ENCODE results near the gene HIKESHI. TPM values are rescaled to one million over a fixed set of nuclear protein-coding genes. Genes with fewer than 3 reads are reported as not detected.

Gene HIKESHI
- total and polyA plus RNA-seq, 2 experiments from 2014 or later: 49.4 to 88.6 TPM

DNA sequence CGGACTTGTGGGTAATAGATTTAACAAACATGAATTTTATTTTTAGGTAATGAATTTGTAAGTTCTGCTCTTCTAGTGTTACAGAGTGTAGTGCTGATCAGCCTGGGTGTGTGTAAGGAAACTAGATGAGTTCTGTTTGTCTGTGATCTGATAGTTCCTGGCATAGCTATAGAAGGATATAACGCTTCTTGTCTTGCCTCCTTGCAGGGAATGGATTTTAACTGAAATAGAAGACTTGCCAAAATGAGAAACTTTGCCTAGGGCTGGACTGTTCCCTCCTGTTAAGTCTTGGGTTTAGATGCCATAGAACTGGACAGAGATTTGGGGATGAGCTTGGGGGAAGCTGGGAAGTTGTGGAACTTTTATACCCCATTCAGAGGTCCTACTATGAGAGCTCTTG, 84.2 kb downstream of the HIKESHI start:
- Histone ChIP-seq H3K4me2 (ENCODE audit: unreplicated experiment) (no peak overlapping the region), H3K9ac (no peak overlapping the region), H3K4me3 (no peak overlapping the region), H3K36me3 (ENCODE audit: low read depth) (no peaks in the 10 kb centered on the region), H4K20me1 (ENCODE audit: insufficient read depth) (no peaks in the 10 kb centered on the region), H3K79me2 (ENCODE audit: insufficient read depth) (no peaks in the 10 kb centered on the region), H3K9me2 (ENCODE audit: insufficient read depth) (no peaks in the 10 kb centered on the region), H3K27me3 (replicated peaks; ENCODE audit: insufficient read depth) (no peaks in the 10 kb centered on the region), H3F3A (ENCODE audit: insufficient read depth) (no peaks in the 10 kb centered on the region), H3K9me3 (ENCODE audit: low read depth) (no peaks in the 10 kb centered on the region), H3K27ac (no peak overlapping the region), H2AFZ (no peak overlapping the region), H3K4me1 (ENCODE audit: insufficient read depth) (no peaks in the 10 kb centered on the region)
- in situ Hi-C loops (cut with MboI): no loop called here
- TF ChIP-seq EZH2phosphoT487 (IDR thresholded peaks at IDR 0.05; ENCODE audit: insufficient read depth, low read depth) (no peak), EZH2 (IDR thresholded peaks at IDR 0.05; ENCODE audit: insufficient read depth, poor library complexity, severe bottlenecking) (no peak)
- no peak for DNase-seq
- WGBS, 2 experiments (ENCODE audit: low coverage in 1 of 2, low lambda C conversion rate in 2 of 2, missing lambda C conversion rate in 2 of 2): 95 to 97% methylated on average over 2 of the region's 2 CpGs

GRCh38 chr11:86386746-86387145, 84.7 kb downstream of the HIKESHI start:
- Histone ChIP-seq H3K27me3 (replicated peaks; ENCODE audit: insufficient read depth) (no peaks in the 10 kb centered on the region), H3K9me2 (ENCODE audit: insufficient read depth) (no peaks in the 10 kb centered on the region), H3K4me1 (ENCODE audit: insufficient read depth) (no peaks in the 10 kb centered on the region), H3K9ac (no peak overlapping the region), H4K20me1 (ENCODE audit: insufficient read depth) (no peaks in the 10 kb centered on the region), H3F3A (ENCODE audit: insufficient read depth) (no peaks in the 10 kb centered on the region), H3K9me3 (ENCODE audit: low read depth) (no peaks in the 10 kb centered on the region), H3K27ac (no peak overlapping the region), H3K4me3 (no peak overlapping the region), H3K79me2 (ENCODE audit: insufficient read depth) (no peaks in the 10 kb centered on the region), H3K4me2 (ENCODE audit: unreplicated experiment) (no peak overlapping the region), H3K36me3 (ENCODE audit: low read depth) (no peaks in the 10 kb centered on the region), H2AFZ (no peak overlapping the region)
- WGBS, 2 experiments (ENCODE audit: low coverage in 1 of 2, low lambda C conversion rate in 2 of 2, missing lambda C conversion rate in 2 of 2): 73 to 82% methylated on average over 2 of the region's 2 CpGs
- no peak for DNase-seq
- in situ Hi-C loops (cut with MboI): no loop called here
- TF ChIP-seq EZH2phosphoT487 (IDR thresholded peaks at IDR 0.05; ENCODE audit: insufficient read depth, low read depth) (no peak), EZH2 (IDR thresholded peaks at IDR 0.05; ENCODE audit: insufficient read depth, poor library complexity, severe bottlenecking) (no peak)

DNA sequence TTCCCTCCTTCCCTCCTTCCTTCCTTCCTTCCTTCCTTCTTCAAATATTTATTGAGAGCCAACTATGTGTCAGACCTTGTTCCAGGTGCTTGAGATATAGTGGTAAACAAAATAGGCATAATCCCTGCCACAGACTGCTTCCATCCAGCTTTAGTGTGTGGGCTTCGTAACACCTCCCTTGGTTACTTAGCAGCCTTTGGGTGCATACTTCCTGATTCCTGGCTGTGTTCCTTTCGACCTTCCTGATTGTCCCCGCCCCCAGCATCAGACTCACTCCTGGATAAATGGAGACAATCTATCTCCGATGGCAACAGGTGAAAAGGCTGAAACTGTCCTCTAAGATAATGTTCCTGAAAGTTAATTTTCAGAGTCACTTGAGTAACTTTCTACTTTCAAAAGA, 86.2 kb downstream of the HIKESHI start:
- in situ Hi-C loops (cut with MboI): no loop called here
- no peak overlapping the region for H3K27ac ChIP-seq
- no peaks in the 10 kb centered on the region for H3K79me2 ChIP-seq (ENCODE audit: insufficient read depth)
- H3K4me1 ChIP-seq (ENCODE audit: insufficient read depth): no peaks in the 10 kb centered on the region
- no peaks in the 10 kb centered on the region for H3K27me3 ChIP-seq (replicated peaks; ENCODE audit: insufficient read depth)
- no peaks in the 10 kb centered on the region for H3K36me3 ChIP-seq (ENCODE audit: low read depth)
- no peak for DNase-seq
- H3F3A ChIP-seq (ENCODE audit: insufficient read depth): no peaks in the 10 kb centered on the region
- H3K4me2 ChIP-seq (ENCODE audit: unreplicated experiment): no peak overlapping the region
- no peak for TF ChIP-seq EZH2phosphoT487 (IDR thresholded peaks at IDR 0.05; ENCODE audit: insufficient read depth, low read depth)
- no peak for TF ChIP-seq EZH2 (IDR thresholded peaks at IDR 0.05; ENCODE audit: insufficient read depth, poor library complexity, severe bottlenecking)
- no peaks in the 10 kb centered on the region for H4K20me1 ChIP-seq (ENCODE audit: insufficient read depth)
- no peak overlapping the region for H2AFZ ChIP-seq
- no peak overlapping the region for H3K4me3 ChIP-seq
- no peak overlapping the region for H3K9ac ChIP-seq
- 73 to 74% methylated on average over 4 of the region's 4 CpGs for WGBS, 2 experiments (ENCODE audit: low coverage in 1 of 2, low lambda C conversion rate in 2 of 2, missing lambda C conversion rate in 2 of 2)
- H3K9me3 ChIP-seq (ENCODE audit: low read depth): no peaks in the 10 kb centered on the region
- no peaks in the 10 kb centered on the region for H3K9me2 ChIP-seq (ENCODE audit: insufficient read depth)

- Histone ChIP-seq H2AFZ (no peak overlapping the region), H3K4me1 (ENCODE audit: insufficient read depth) (peaks cover 12% of the 10 kb centered on the region), H3F3A (ENCODE audit: insufficient read depth) (no peaks in the 10 kb centered on the region), H3K9me3 (ENCODE audit: low read depth) (no peaks in the 10 kb centered on the region), H4K20me1 (ENCODE audit: insufficient read depth) (no peaks in the 10 kb centered on the region), H3K79me2 (ENCODE audit: insufficient read depth) (no peaks in the 10 kb centered on the region), H3K27ac (no peak overlapping the region), H3K9me2 (ENCODE audit: insufficient read depth) (no peaks in the 10 kb centered on the region), H3K9ac (no peak overlapping the region), H3K4me2 (ENCODE audit: unreplicated experiment) (no peak overlapping the region), H3K27me3 (replicated peaks; ENCODE audit: insufficient read depth) (no peaks in the 10 kb centered on the region), H3K4me3 (no peak overlapping the region), H3K36me3 (ENCODE audit: low read depth) (no peaks in the 10 kb centered on the region)
- TF ChIP-seq EZH2 (IDR thresholded peaks at IDR 0.05; ENCODE audit: insufficient read depth, poor library complexity, severe bottlenecking): no peak
- TF ChIP-seq EZH2phosphoT487 (IDR thresholded peaks at IDR 0.05; ENCODE audit: insufficient read depth, low read depth): no peak
- in situ Hi-C loops (cut with MboI): no loop called here
- 81 to 87% methylated on average over 3 of the region's 3 CpGs for WGBS, 2 experiments (ENCODE audit: low coverage in 1 of 2, low lambda C conversion rate in 2 of 2, missing lambda C conversion rate in 2 of 2)
- DNase-seq: no peak
Observed at GRCh38 chr11:86390487-86390886, 88.4 kb downstream of the HIKESHI start.

- 67% methylated on average over 6 of the region's 6 CpGs for WGBS, 2 experiments (ENCODE audit: low coverage in 1 of 2, low lambda C conversion rate in 2 of 2, missing lambda C conversion rate in 2 of 2)
- Histone ChIP-seq H3K27me3 (replicated peaks; ENCODE audit: insufficient read depth) (no peaks in the 10 kb centered on the region), H3F3A (ENCODE audit: insufficient read depth) (peaks cover 17% of the 10 kb centered on the region), H3K4me3 (no peak overlapping the region), H3K9ac (no peak overlapping the region), H3K27ac (no peak overlapping the region), H3K9me2 (ENCODE audit: insufficient read depth) (no peaks in the 10 kb centered on the region), H3K79me2 (ENCODE audit: insufficient read depth) (no peaks in the 10 kb centered on the region), H3K36me3 (ENCODE audit: low read depth) (no peaks in the 10 kb centered on the region), H4K20me1 (ENCODE audit: insufficient read depth) (no peaks in the 10 kb centered on the region), H3K4me1 (ENCODE audit: insufficient read depth) (peaks cover 32% of the 10 kb centered on the region), H2AFZ (peak overlapping the region; percentile 35), H3K4me2 (ENCODE audit: unreplicated experiment) (peak overlapping the region; percentile 8), H3K9me3 (ENCODE audit: low read depth) (no peaks in the 10 kb centered on the region)
- in situ Hi-C loops (cut with MboI): no loop called here
- TF ChIP-seq EZH2 (IDR thresholded peaks at IDR 0.05; ENCODE audit: insufficient read depth, poor library complexity, severe bottlenecking) (no peak), EZH2phosphoT487 (IDR thresholded peaks at IDR 0.05; ENCODE audit: insufficient read depth, low read depth) (no peak)
- DNase-seq: peak; percentile 12
Observed at GRCh38 chr11:86395061-86395551, 93.1 kb downstream of the HIKESHI start.

Small RNAs within 50 kb of the gene (small RNA-seq; reads per million reads assigned to genes)
- gene RN7SL225P (ENCODE audit: low read depth, low replicate concordance): not detected

Other genes starting within 250 kb of the HIKESHI start
- gene PICALM, start 233.2 kb upstream of the HIKESHI start, total RNA-seq (2014; rRNA removed; shearing (Covaris generic)): 277 and 310 TPM in 2 replicates
- gene PICALM, start 233.2 kb upstream of the HIKESHI start, polyA plus RNA-seq (2016; fragmentation: Nextera tagmentation; extraction: Ambion mirVana): 69.7 and 73.2 TPM in 2 replicates
- gene EED, start 57.5 kb upstream of the HIKESHI start, total RNA-seq (2014; rRNA removed; shearing (Covaris generic)): 15.0 and 24.0 TPM in 2 replicates
- gene EED, start 57.5 kb upstream of the HIKESHI start, polyA plus RNA-seq (2016; fragmentation: Nextera tagmentation; extraction: Ambion mirVana): 19.4 and 20.1 TPM in 2 replicates
- under 0.01 and 0.13 TPM in 2 replicates for gene CCDC81, start 72.6 kb downstream of the HIKESHI start, total RNA-seq (2014; rRNA removed; shearing (Covaris generic))
- 0.49 TPM in 1 of 2 replicates, not detected in the other for gene CCDC81, start 72.6 kb downstream of the HIKESHI start, polyA plus RNA-seq (2016; fragmentation: Nextera tagmentation; extraction: Ambion mirVana)

Data from GM23248 (cell line).